GM23338 (cell line): ENCODE measurements around the gene AK4. TPM values are rescaled to one million over a fixed set of nuclear protein-coding genes. Genes with fewer than 3 reads are reported as not detected.

Experiments used
- ATAC-seq: fragments of 200-7000 bp; cut with Tn5 transposase; 3 replicates; pipeline ENCODE4 v1.9.1; 2020
- DNase-seq: peaks from one replicate; pipeline ENCODE4 v3.0.0-alpha.2; 2015; ENCODE audit warnings: low spot score
- H2AFZ ChIP-seq: fragments of 200-600 bp; sonication (generic); 2 replicates; pipeline ENCODE4 v1.8.0; 2016; ENCODE audit warnings: antibody characterized with exemption, mild to moderate bottlenecking, moderate library complexity
- H3F3A ChIP-seq: fragments of 200-600 bp; sonication (generic); replicated peaks from 2 replicates; pipeline ENCODE4 v1.8.0; 2017; ENCODE audit warnings: antibody characterized with exemption, mixed run types, low read depth
- H3K27ac ChIP-seq: fragments of 200-600 bp; sonication (generic); 2 replicates; pipeline ENCODE4 v1.6.1; 2016; ENCODE audit warnings: low read depth
- H3K27me3 ChIP-seq: fragments of 200-600 bp; sonication (generic); 2 replicates; pipeline ENCODE4 v1.8.0; 2016; ENCODE audit warnings: mild to moderate bottlenecking, mixed run types, moderate library complexity; ENCODE audit not compliant: insufficient read depth
- H3K36me3 ChIP-seq: fragments of 200-600 bp; sonication (generic); 2 replicates; pipeline ENCODE4 v1.8.0; 2016; ENCODE audit warnings: mild to moderate bottlenecking; ENCODE audit not compliant: insufficient read depth
- H3K4me1 ChIP-seq: fragments of 200-600 bp; sonication (generic); 2 replicates; pipeline ENCODE4 v1.8.0; 2016; ENCODE audit warnings: mild to moderate bottlenecking, moderate library complexity; ENCODE audit not compliant: insufficient read depth
- H3K4me2 ChIP-seq: fragments of 200-600 bp; sonication (generic); 2 replicates; pipeline ENCODE4 v1.7.1; 2017; ENCODE audit warnings: mixed run types
- H3K4me3 ChIP-seq: fragments of 200-600 bp; sonication (generic); 2 replicates; pipeline ENCODE4 v1.6.1; 2016; ENCODE audit warnings: mixed run types
- H3K79me2 ChIP-seq: fragments of 200-600 bp; sonication (generic); replicated peaks from 2 replicates; pipeline ENCODE4 v1.8.0; 2017; ENCODE audit warnings: mild to moderate bottlenecking; ENCODE audit not compliant: insufficient read depth
- H3K9me2 ChIP-seq: fragments of 200-600 bp; sonication (generic); 2 replicates; pipeline ENCODE4 v1.8.0; 2017; ENCODE audit not compliant: insufficient read depth
- H4K20me1 ChIP-seq: fragments of 200-600 bp; sonication (generic); replicated peaks from 2 replicates; pipeline ENCODE4 v1.8.0; 2017; ENCODE audit warnings: mild to moderate bottlenecking; ENCODE audit not compliant: insufficient read depth
- H3K27ac Mint-ChIP-seq: 2 replicates; pipeline ENCODE4 v1.8.0; 2020; ENCODE audit warnings: inconsistent platforms, mild to moderate bottlenecking, moderate library complexity, mixed read lengths
- H3K27me3 Mint-ChIP-seq: 3 replicates; pipeline ENCODE4 v1.8.0; 2022; ENCODE audit warnings: low read depth, mild to moderate bottlenecking, moderate library complexity, mixed read lengths, inconsistent platforms; ENCODE audit not compliant: insufficient read depth, poor library complexity
- H3K36me3 Mint-ChIP-seq: 3 replicates; pipeline ENCODE4 v1.8.0; 2021; ENCODE audit warnings: low read depth, mild to moderate bottlenecking, inconsistent platforms, moderate library complexity, mixed read lengths
- H3K4me1 Mint-ChIP-seq: 3 replicates; pipeline ENCODE4 v1.8.0; 2020; ENCODE audit warnings: mild to moderate bottlenecking, inconsistent platforms, mixed read lengths
- H3K4me3 Mint-ChIP-seq: 3 replicates; pipeline ENCODE4 v1.8.0; 2021; ENCODE audit warnings: moderate library complexity, mild to moderate bottlenecking, inconsistent platforms, mixed read lengths
- H3K9me3 Mint-ChIP-seq: 3 replicates; pipeline ENCODE4 v1.8.0; 2020; ENCODE audit warnings: moderate library complexity, mild to moderate bottlenecking, inconsistent platforms, mixed read lengths
- CREB1 ChIP-seq: fragments of 250-450 bp; sonication (Bioruptor Pico); IDR thresholded peaks from 2 replicates; pipeline ENCODE4 v1.5.0; 2020; ENCODE audit warnings: low read depth, mild to moderate bottlenecking, moderate library complexity
- ETS1 ChIP-seq: IDR thresholded peaks from 2 replicates; pipeline ENCODE4 v1.6.1; 2016; ENCODE audit warnings: antibody characterized with exemption
- EZH2 ChIP-seq: fragments of 200-600 bp; sonication (generic); IDR thresholded peaks from one replicate; pipeline ENCODE4 v1.8.0; 2017; ENCODE audit warnings: antibody characterized with exemption, mild to moderate bottlenecking, low read depth; ENCODE audit not compliant: unreplicated experiment
- EZH2phosphoT487 ChIP-seq: fragments of 200-600 bp; sonication (generic); IDR thresholded peaks from one replicate; pipeline ENCODE4 v1.8.1; 2018; ENCODE audit warnings: antibody characterized with exemption; ENCODE audit not compliant: unreplicated experiment
- JUNB ChIP-seq: IDR thresholded peaks from one replicate; pipeline ENCODE4 v1.6.1; 2016; ENCODE audit warnings: antibody characterized with exemption; ENCODE audit not compliant: unreplicated experiment
- NANOG ChIP-seq: IDR thresholded peaks from 2 replicates; pipeline ENCODE4 v1.6.1; 2016; ENCODE audit warnings: antibody characterized with exemption, borderline replicate concordance
- POLR2AphosphoS5 ChIP-seq: IDR thresholded peaks from 2 replicates; pipeline ENCODE4 v1.6.1; 2016; ENCODE audit warnings: antibody characterized with exemption, low read depth
- STAT1 ChIP-seq: IDR thresholded peaks from one replicate; pipeline ENCODE4 v1.6.1; 2016; ENCODE audit warnings: antibody characterized with exemption; ENCODE audit not compliant: unreplicated experiment
- ZNF114 ChIP-seq: fragments of 250-450 bp; sonication (Bioruptor Pico); IDR thresholded peaks from 2 replicates; pipeline ENCODE4 v1.5.0; 2020; ENCODE audit warnings: mild to moderate bottlenecking, moderate library complexity
- ZNF331 ChIP-seq: fragments of 250-450 bp; sonication (Bioruptor Pico); IDR thresholded peaks from 2 replicates; pipeline ENCODE4 v1.5.0; 2020; ENCODE audit warnings: low read depth, mild to moderate bottlenecking, moderate library complexity
- polyA plus RNA-seq: library from polyadenylated mRNA; unstranded; fragments of >200 nt; fragmentation: Nextera tagmentation; extraction: Ambion mirVana; gene quantifications from 2 replicates; pipeline ENCODE4 v1.2.1, GENCODE V29; 2016
- total RNA-seq: library from RNA; depleted of rRNA; stranded (reverse); fragments of >200 nt; shearing (Covaris generic); gene quantifications from 2 replicates; pipeline ENCODE4 v1.2.3, GENCODE V29; 2014
- TF ChIP-seq, protein P1 (sequence below): IDR thresholded peaks from one replicate; pipeline ENCODE4 v1.6.1; 2018; ENCODE audit warnings: antibody characterized with exemption; ENCODE audit not compliant: unreplicated experiment
- TF ChIP-seq, protein P2 (sequence below): fragments of 250-450 bp; sonication (Bioruptor Pico); IDR thresholded peaks from 2 replicates; pipeline ENCODE4 v1.5.0; 2020; ENCODE audit warnings: mild to moderate bottlenecking, moderate library complexity

AK4 gene
- total and polyA plus RNA-seq, 2 experiments from 2014 or later, result 123 to 127 TPM

- Histone ChIP-seq H3K27ac (no peak overlapping the region), H2AFZ (peak overlapping the region; percentile 78; the same call in 1 of the 2 replicates), H3F3A (peaks cover 5% of the 10 kb centered on the region; the same call in 1 of the 2 replicates), H3K9me2 (no peaks in the 10 kb centered on the region), H3K4me3 (peak overlapping the region; percentile 73), H4K20me1 (no peaks in the 10 kb centered on the region; the same call in 1 of the 2 replicates), H3K36me3 (no peaks in the 10 kb centered on the region), H3K27me3 (peaks cover 35% of the 10 kb centered on the region), H3K79me2 (no peaks in the 10 kb centered on the region), H3K4me1 (peaks cover 5% of the 10 kb centered on the region), H3K4me2 (peak overlapping the region; percentile 77)
- TF ChIP-seq POLR2AphosphoS5 (no peak), EZH2 (no peak), JUNB (no peak), CREB1 (no peak), STAT1 (no peak), EZH2phosphoT487 (no peak), ZNF114 (CRISPR knock-in tag) (no peak), ZNF331 (CRISPR knock-in tag) (no peak), ETS1 (no peak), NANOG (no peak)
- TF ChIP-seq, protein P1, sequence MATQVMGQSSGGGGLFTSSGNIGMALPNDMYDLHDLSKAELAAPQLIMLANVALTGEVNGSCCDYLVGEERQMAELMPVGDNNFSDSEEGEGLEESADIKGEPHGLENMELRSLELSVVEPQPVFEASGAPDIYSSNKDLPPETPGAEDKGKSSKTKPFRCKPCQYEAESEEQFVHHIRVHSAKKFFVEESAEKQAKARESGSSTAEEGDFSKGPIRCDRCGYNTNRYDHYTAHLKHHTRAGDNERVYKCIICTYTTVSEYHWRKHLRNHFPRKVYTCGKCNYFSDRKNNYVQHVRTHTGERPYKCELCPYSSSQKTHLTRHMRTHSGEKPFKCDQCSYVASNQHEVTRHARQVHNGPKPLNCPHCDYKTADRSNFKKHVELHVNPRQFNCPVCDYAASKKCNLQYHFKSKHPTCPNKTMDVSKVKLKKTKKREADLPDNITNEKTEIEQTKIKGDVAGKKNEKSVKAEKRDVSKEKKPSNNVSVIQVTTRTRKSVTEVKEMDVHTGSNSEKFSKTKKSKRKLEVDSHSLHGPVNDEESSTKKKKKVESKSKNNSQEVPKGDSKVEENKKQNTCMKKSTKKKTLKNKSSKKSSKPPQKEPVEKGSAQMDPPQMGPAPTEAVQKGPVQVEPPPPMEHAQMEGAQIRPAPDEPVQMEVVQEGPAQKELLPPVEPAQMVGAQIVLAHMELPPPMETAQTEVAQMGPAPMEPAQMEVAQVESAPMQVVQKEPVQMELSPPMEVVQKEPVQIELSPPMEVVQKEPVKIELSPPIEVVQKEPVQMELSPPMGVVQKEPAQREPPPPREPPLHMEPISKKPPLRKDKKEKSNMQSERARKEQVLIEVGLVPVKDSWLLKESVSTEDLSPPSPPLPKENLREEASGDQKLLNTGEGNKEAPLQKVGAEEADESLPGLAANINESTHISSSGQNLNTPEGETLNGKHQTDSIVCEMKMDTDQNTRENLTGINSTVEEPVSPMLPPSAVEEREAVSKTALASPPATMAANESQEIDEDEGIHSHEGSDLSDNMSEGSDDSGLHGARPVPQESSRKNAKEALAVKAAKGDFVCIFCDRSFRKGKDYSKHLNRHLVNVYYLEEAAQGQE, result no peak
- TF ChIP-seq, protein P2, sequence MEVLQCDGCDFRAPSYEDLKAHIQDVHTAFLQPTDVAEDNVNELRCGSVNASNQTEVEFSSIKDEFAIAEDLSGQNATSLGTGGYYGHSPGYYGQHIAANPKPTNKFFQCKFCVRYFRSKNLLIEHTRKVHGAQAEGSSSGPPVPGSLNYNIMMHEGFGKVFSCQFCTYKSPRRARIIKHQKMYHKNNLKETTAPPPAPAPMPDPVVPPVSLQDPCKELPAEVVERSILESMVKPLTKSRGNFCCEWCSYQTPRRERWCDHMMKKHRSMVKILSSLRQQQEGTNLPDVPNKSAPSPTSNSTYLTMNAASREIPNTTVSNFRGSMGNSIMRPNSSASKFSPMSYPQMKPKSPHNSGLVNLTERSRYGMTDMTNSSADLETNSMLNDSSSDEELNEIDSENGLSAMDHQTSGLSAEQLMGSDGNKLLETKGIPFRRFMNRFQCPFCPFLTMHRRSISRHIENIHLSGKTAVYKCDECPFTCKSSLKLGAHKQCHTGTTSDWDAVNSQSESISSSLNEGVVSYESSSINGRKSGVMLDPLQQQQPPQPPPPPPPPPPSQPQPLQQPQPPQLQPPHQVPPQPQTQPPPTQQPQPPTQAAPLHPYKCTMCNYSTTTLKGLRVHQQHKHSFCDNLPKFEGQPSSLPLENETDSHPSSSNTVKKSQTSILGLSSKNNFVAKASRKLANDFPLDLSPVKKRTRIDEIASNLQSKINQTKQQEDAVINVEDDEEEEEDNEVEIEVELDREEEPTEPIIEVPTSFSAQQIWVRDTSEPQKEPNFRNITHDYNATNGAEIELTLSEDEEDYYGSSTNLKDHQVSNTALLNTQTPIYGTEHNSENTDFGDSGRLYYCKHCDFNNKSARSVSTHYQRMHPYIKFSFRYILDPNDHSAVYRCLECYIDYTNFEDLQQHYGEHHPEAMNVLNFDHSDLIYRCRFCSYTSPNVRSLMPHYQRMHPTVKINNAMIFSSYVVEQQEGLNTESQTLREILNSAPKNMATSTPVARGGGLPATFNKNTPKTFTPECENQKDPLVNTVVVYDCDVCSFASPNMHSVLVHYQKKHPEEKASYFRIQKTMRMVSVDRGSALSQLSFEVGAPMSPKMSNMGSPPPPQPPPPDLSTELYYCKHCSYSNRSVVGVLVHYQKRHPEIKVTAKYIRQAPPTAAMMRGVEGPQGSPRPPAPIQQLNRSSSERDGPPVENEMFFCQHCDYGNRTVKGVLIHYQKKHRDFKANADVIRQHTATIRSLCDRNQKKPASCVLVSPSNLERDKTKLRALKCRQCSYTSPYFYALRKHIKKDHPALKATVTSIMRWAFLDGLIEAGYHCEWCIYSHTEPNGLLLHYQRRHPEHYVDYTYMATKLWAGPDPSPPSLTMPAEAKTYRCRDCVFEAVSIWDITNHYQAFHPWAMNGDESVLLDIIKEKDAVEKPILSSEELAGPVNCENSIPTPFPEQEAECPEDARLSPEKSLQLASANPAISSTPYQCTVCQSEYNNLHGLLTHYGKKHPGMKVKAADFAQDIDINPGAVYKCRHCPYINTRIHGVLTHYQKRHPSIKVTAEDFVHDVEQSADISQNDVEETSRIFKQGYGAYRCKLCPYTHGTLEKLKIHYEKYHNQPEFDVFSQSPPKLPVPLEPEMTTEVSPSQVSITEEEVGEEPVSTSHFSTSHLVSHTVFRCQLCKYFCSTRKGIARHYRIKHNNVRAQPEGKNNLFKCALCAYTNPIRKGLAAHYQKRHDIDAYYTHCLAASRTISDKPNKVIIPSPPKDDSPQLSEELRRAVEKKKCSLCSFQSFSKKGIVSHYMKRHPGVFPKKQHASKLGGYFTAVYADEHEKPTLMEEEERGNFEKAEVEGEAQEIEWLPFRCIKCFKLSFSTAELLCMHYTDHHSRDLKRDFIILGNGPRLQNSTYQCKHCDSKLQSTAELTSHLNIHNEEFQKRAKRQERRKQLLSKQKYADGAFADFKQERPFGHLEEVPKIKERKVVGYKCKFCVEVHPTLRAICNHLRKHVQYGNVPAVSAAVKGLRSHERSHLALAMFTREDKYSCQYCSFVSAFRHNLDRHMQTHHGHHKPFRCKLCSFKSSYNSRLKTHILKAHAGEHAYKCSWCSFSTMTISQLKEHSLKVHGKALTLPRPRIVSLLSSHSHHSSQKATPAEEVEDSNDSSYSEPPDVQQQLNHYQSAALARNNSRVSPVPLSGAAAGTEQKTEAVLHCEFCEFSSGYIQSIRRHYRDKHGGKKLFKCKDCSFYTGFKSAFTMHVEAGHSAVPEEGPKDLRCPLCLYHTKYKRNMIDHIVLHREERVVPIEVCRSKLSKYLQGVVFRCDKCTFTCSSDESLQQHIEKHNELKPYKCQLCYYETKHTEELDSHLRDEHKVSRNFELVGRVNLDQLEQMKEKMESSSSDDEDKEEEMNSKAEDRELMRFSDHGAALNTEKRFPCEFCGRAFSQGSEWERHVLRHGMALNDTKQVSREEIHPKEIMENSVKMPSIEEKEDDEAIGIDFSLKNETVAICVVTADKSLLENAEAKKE (CRISPR knock-in tag), result no peak
- Mint-ChIP-seq H3K4me1 (peaks cover 18% of the 10 kb centered on the region), H3K27me3 (peaks cover 22% of the 10 kb centered on the region), H3K4me3 (peak overlapping the region; percentile 84), H3K27ac (no peak overlapping the region), H3K36me3 (no peaks in the 10 kb centered on the region; the same call in 2 of the 3 replicates), H3K9me3 (no peaks in the 10 kb centered on the region)
- no peak for DNase-seq
- peak; percentile 7; the same call in 2 of the 3 replicates for ATAC-seq
Observed at GRCh38 chr1:65253800-65254319, 105.9 kb downstream of the AK4 start.
